COLO829 (cell line): Measurements from ENCODE around the gene SLC20A1.
"Not testable (repeated sequence)": the region's sequence is repeated elsewhere in the genome, so short reads cannot be mapped to it uniquely, and the experiment has no call there.

Experiments used
- DNase-seq: peaks from one replicate; pipeline ENCODE4 v3.0.0; 2012; ENCODE audit warnings: low spot score

SLC20A1 gene

DNA sequence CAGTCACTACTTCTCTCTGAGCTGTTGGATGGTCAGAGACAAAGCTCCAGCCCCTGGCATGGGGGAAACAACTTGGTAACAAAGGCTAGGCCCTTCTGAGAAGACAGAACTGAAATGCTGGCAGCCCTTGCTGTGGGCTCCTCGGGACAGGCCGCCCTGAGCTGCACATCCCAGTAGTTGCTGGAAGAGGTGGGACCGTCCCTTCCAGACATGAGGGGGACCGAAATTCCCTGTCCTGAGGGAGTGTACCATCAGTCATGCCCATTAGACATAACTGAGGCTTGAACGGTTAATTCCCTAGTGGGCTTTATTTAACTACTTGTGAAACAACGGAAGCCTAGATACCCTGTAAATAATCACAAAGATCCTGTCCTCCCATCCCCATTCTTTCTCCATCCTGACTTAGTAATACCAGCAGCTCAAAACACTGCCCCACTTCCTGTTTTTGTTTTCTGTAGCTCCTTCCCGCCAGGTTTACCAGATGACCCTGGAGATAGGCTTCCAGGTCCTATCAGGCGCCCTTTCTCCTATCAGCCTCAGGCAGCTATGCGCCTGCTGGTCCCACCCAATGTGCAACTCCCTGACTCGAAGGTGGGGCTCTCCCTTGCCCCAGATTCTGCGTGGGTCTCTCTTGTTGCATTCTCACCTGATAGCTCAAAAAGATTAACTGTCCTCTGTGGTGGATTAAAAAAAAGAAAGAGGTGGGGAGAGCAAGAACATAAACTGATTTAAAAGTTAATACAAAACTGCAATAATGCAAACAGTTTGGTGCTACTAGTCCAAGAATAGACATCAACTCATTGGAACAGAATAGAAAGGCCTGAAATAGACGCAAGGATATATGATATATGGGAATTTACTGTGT, 38.0 kb downstream of the SLC20A1 start:
- DNase-seq, result no peak

DNA sequence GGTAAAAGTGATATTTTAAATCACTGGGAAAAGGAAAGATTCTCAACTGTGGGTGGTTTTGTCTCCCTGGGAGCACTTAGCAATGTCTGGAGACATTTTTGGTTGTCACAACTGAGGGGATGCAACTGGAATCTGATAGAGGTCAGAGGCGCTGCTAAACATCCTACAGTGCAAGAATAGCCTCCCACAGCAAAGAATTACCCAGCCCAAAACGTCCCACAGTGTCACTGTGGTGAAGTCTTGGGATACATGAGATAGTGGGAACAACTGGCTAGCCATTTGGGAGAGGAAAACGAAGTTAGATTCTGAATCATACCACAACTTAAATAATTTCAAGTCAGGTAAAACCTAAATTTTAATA, 38.7 kb downstream of the SLC20A1 start:
- no peak for DNase-seq

DNA sequence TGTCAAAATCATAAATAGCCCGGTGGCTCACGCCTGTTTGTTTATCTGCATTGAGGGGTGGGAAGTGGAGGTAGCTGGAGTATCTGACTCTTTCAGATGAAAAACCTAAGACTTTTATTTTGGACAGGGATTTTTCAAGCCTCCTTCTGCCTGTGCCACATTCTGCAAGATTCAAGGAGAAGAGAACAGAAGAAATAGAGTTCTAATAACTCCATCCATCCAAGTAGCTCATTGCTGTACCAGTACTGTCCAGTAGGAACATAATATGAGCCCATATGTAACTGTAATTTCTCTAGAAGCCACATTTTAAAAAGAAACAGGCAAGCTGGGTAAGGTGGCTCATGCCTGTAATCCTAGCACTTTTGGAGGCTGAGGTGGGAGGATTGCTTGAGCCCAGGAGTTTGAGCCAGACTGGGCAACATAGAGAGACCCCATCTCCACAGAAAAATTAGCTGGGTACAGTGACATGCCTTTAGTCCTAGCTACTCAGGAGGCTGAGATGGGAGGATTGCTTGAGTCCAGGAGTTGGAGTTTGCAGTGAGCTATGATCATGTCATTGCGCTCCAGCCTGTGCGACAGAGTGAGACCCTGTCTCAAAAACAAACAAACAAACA, 39.6 kb downstream of the SLC20A1 start:
- no peak for DNase-seq

DNA sequence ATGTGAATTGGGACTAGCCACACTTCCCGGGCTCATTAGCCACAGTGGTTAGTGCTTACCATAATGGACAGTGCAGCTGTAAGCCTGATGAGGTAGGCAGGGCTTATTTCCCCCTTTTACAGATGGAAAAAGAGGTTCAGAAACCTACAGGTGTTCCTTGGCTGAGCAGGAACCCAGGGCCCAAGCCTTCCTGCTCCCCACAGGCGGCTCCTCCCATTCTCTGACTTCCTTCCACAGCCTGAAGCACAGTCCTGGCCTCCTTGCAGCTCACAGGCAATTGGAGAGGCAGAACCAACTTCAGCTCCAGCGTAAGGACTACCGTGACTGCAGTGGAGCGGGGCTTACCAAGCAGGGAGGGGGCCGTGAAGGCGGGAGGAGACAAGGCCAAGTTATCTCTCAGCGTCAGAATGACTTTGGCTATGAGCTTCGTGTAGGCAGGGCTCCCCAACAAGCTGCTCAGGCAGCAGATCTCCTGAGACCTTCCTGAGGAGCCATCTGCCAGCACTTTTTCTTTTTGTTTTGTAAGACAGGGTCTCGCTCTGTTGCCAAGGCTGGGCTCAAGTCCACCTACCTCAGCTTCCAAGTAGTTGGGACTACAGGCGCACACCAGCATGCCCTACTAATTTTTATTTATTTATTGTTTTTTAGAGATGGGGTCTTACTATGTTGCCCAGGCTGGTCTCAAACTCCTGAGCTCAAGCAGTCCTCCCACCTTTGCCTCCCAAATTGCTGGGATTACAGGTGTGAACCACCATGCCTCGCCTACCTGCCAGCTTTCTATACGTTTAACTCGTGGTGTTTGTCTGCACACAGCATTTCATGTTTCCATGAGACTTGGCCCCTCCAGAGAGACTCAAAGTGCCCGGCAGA, 40.8 kb downstream of the SLC20A1 start:
- no peak for DNase-seq

DNA sequence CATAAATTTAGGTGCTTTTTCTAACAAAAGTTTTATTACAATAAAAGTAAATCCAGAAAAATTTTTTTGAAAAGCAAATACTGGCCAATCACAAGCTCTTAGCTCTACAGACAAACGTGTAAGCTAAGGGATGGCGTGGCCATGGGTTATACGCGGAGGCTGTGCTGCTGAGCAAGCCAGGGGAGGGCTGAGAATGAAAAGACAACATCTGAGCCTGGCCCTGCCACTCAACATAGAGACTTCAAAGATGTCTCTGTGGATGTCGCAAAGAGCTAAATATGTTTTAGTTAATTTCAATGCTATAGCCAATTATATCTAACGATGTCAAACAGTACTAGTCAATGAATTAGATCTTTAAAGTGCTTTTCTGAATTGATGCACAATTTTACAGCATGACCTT, 41.8 kb downstream of the SLC20A1 start:
- DNase-seq, result no peak

DNA sequence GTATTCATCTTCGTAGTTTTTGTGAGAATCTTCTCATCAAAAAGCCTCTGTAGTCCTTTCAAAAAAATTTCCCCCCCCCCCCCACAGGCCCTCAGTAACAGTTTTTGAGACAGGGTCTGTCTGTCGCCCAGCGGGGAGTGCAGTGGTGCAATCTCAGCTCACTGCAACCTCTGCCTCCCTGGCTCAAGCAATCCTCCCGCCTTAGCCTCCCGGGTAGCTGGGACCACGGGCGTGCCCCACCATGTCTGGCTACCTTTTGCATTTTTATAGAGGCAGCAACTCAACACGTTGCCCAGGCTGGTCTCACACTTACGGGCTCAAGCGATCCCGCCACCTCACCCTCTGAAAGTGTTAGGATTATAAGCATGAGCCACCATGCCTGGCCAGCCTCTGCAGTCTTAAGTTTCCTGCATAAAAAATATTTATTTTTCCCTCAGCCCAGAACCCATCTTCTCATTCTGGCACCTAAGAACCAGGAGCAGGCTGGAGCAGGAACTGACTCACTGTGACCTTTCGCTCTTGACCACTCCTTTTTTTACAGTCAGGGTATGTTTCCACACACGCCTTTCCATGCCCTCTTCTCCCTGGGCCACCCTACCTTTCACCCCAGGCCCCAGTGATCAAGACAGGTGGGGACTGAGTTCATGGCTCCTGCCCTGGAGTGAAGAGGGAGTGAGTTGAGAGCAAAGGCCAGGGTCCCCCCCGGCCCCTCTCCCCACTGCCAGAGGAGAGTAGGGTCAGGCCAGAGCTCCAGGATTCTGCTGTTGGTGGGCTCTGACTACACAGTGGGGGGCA, 42.5 kb downstream of the SLC20A1 start:
- DNase-seq, result no peak

DNA sequence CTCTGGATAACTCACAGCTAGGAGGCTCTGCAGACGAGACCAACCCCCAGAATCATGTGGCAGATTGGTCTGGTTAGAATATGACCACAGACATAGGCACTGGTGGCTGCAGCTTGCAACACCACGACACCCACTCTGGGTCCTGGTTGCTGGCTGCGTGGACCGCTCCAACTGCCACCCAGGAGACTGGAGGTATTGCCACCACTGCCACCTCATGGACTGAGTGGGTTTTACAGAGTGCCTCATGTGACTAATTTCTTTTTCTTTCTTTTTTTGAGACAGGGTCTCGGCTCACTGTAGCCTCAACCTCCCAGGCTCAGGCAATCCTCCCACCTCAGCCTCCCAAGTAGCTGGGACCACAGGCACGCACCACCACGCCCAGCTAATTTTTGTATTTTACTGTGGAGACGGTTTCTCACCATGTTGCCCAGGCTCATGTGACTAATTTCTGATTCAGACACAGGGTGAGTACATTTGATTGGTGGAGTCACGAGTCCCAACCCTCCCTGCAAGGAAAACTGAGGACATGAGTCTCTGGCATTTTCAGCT, 45.2 kb downstream of the SLC20A1 start:
- DNase-seq, result peak; percentile 57

DNA sequence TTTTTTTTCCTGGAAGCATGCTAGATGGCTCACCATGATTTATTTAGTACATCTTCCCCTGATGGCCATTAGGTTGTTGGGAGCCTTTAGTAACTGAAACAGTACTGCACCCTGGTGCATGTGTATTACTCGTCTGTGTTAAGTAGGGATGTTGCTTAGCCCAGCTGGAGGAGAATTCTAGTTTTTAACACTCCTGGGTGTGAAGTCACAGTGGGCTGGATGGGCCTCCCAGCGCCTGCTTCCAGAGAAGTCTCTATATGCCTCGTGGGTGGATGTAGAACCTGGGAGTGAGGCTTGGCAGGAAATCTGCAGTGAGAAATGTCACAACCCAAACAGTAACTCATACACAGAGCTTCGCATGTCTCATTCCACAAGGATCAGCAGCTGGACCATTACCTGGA, 46.1 kb downstream of the SLC20A1 start:
- DNase-seq, result no peak

DNA sequence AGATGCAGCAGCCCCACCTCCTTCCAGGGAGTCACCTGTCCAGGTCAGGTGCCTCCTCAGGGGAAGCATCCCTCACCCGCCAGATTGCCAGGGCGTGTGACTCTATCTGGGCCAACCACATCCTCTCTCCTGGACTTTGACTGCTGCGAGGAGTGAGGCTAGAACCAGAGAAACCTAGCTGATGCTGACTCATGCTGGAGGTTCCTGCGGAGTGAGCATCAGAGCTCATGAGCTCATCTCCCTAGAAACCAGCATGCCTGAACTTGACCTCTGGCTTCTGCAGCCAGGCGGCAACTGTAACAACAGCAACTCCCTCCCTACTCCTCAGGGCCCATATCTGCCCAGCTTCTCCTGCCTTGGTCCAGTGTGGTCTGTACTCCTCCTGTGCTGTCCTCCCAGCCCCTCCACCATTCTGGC, 46.8 kb downstream of the SLC20A1 start:
- DNase-seq, result no peak

DNA sequence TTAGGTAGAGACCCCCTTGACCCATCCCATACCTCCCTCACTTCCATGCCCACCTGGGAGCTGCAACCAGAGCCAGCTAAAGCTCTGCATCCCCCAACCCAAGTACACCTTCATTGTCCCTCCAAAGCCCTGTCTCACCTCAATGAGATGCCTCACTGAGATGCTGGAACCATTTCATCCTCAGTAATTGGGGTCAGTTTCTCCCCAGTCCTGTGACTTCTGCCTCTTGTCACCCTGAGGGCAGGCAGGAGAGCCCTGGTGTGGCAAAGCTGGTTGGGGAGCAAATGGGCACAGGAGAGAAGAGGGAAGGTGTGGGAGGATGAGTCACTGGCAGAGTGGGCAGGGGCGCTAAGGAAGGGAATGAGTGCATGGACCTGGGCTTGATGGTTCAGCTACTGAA, 47.2 kb downstream of the SLC20A1 start:
- DNase-seq, result no peak

DNA sequence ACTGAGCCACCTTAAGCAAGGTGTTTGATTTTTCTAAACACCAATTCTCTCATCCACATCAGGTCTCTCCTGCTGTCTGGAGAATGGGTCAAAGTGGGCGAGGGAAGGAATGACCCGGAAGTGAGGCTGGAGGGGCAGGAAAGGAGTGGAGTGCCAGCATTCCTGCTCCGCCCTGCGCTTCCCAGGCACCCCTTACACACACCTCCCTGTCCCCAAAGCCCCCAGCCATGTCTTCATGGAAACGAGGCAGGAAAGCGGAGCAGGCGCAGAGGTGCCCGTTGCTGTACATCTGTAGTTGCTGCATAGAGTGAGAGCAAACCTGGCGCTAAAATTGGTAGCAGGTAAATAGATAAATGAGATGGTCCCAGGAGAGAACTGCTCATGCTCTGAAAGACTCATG, 47.9 kb downstream of the SLC20A1 start:
- no peak for DNase-seq

DNA sequence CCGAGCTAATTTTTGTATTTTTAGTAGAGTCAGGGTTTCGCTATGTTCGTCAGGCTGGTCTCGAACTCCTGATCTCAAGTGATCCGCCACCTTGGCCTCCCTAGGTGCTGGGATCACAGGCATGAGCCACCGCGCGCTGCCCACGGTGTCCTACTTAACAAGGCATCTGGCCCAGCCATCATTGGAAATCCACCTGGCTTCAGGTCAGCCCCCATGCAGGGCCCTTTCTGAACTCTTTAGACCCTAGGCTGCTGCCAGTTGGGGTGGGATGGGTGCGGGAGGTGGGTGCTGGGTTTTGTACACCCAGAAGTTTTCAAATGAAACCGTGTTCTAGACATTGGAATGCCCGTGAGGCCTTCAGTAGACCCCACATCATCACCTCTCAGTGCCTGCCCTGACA, 48.4 kb downstream of the SLC20A1 start:
- no peak for DNase-seq

DNA sequence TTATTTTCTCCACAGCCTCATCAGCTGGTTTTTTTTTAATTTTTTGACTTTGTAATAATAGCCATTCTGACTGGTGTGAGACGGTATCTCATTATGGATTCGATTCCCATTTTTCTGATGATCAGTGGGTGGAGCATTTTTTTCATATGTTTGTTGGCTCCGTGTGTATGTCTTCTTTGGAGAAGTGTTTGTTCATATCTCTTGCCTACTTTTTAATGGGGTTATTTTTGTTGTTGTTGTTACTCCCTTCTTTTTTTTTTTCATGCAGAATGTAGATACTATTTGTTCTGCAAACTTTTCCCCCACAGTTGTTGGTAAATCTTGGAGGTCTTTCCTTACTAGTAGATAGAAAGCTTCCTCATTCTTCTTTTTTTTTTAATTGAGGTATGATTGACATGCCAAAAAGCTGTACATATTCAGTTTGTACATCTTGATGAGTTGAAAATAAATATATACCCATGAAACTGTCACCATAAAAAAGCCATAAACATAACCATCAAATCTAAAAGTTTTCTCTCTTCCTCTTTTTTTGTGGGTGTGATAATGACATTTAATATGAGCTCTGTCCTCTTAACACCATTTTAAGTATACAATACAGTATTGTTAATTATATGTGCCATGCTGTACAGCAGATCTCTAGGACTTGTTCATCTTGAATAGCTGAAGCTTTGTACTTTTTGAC, 53.2 kb downstream of the SLC20A1 start:
- DNase-seq, result no peak

DNA sequence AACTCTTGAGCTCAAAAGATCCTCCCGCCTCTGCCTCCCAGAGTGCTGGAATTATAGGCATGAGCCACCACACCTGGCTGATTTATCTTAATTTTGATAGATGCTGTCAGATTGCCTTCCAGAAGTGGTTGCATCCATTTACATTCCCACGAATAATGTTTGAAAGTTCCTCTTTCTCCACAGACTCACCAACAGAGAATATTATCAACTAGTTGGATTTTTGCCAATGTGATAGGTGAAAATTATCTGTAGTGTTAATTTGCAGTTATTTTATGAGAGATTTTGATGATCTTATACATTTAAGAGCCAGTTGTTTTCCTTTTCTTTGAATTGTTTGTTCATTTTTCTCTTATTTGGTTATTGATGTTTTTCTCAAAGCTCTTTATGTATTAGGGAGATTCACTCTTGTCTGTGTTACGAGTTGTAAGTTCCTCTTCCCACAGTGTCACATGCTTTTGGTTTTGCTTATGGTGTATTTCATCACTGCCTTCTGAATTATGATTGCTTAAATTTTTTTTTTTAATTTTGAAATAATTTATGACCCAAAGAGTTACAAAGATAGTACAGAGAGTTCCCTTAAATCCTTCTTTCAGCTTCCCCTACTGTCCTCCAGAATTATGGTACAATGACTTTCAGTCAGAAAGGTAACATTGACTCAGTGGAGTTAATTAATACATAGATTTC, 54.4 kb downstream of the SLC20A1 start:
- no peak for DNase-seq

DNA sequence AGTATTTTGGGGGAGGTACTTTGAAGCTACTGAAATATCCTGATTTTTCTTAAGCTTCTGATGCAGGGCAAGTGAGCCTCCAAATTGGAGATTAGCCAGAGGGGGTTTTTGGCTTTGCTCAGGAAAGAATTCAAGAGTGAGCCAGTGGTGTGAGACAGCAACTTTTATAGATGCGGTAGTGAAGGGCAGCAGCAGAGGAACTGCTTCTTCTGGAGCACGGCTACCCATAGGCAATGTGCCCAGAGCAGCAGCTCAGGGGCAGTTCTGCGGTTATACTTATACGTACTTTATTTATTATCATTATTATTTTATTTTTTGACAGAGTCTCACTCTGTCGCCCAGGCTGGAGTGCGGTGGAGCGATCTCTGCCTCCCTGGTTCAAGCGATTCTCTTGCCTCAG, 55.3 kb downstream of the SLC20A1 start:
- no peak for DNase-seq

DNA sequence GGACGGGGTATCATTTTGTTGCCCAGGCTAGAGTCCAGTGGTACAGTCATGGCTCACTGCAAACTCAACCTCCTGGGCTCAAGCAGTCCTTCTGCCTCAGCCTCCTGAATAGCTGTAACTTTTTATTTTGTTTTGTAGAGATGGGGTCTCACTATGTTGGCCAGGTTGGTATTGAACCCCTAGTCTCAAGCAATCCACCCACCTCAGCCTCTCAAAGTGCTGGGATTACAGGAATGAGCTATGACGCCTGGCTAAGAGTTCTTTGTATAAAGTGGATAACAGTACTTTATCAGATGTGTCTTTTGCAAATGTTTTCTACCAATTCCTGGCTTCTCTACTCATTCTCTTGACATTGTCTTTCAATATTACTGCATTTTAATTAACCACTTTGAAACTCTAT, 57.9 kb downstream of the SLC20A1 start:
- no peak for DNase-seq

DNA sequence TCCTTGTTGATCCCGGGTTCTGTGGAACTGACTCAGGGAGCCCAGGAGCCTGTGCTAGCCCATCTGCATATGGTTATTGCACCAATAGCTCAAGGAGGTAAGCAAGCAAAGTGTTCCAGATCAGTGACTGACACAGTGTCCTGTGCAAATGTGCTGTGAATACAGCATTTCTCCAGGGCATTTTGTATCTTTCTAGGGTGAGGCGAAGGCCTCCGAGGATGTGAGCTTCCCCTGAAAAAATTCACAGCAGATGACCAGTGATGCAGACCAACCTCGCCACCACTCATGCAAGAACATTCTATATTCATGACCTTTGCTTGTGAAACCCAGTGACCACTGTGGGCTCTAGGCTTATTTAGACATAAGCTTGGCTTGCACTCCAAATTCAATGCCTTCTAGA, 59.8 kb downstream of the SLC20A1 start:
- no peak for DNase-seq

DNA sequence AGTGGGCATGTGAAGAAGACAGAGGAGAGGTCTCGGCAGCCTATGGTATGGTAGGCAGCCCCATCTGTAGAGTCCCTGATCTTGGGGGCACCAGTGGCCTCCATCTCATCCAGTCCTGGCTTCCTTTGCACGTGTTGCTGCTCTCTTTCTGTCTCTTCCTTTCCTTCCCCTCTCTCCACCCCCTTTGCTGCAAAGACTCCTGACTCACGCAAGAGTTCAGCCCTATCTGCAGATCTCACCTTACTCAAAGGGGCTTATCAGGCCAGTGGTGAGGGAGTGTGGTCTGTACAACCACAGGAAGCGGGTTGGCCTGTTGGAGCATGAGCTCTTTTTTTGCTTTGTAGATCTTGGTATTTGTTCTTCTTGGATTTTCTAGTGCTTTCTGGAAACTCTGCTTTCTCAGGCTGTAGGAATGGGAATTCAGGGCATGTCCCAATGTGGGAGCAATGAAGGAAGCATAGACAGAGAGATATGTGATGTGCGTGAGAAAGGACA, 60.5 kb downstream of the SLC20A1 start:
- DNase-seq, result no peak

DNA sequence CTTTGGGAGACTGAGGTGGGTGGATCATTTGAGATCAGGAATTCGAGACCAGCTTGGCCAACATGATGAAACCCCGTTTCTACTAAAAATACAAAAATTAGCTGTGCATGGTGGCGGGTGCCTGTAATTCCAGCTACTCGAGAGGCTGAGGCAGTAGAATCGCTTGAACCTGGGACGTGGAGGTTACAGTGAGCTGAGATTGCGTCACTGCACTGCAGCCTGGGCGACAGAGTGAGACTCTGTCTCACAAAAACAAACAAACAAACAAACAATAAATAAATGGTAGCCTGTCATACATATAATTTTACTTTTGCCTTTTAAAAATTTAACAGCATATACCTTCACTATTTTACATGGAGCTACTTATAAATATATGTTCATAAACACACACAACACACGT, 61.2 kb downstream of the SLC20A1 start:
- not testable (repeated sequence) for DNase-seq

DNA sequence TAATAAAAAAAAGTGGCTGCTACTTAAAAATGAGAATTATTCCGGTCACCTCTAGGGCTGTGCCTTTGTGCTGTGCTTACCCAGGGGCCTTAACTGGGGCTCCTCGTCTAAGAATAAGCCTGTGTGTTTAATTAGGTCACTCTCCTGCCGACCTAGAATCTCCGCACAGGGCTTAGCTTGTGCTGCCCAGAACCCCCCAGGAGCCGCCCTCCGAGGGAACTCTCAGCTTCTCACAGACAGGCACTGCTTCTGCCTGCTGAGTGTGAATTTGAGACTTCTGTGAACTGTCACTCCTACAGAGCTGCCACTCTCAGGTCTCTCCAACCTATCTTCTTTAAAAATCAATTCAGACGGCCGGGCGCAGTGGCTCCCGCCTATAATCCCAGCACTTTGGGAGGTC, 63.2 kb downstream of the SLC20A1 start:
- DNase-seq, result no peak
